ENCODE measurements around the gene RASGEF1C.

The RASGEF1C gene
- 0 to 0.32 (median 0.03) reads per million in 9 experiments for total RNA-seq

GRCh38 chr5:180209137-180209581 is at the start of gene RASGEF1C:
Gene RASGEF1C (minus strand): TSS chr5:180209211. CDS start chr5:180138052, 71,159 bp downstream.
- ATAC-seq (replicated peaks) (peak; percentile 98), DNase-seq (peak; percentile 51 to 70 (median 51))
- Mint-ChIP-seq H3K4me3 (peak within 1 kb of the TSS; percentile 73 to 74), H3K27me3 (peaks cover 52 to 83% of the 10 kb centered on the region in 2 donors), H3K4me1 (ENCODE audit: low read depth in 2 of 2) (peaks cover 9% of the 10 kb centered on the region in 2 donors), H3K27ac (peak within 1 kb of the TSS in 1 of 2 donors; percentile 4), H3K36me3 (ENCODE audit: insufficient read depth) (no peaks in the 10 kb centered on the region), H3K9me3 (peaks cover 0 to 5% of the 10 kb centered on the region in 2 donors)

GRCh38 chr5:180253036-180253824 is 44.2 kb upstream of the RASGEF1C start:
- H3K27me3 Mint-ChIP-seq, result no peaks in the 10 kb centered on the region
- no peak for DNase-seq
- H3K4me3 Mint-ChIP-seq, result no peak overlapping the region
- ATAC-seq (replicated peaks), result no peak
- no peak overlapping the region for H3K27ac Mint-ChIP-seq
- H3K9me3 Mint-ChIP-seq, result peaks cover 7 to 23% of the 10 kb centered on the region in 2 donors
- peaks cover 0 to 4% of the 10 kb centered on the region in 2 donors for H3K4me1 Mint-ChIP-seq (ENCODE audit: low read depth in 2 of 2)
- peaks cover 23% of the 10 kb centered on the region for H3K36me3 Mint-ChIP-seq (ENCODE audit: insufficient read depth)

GRCh38 chr5:180251887-180252286 is 42.9 kb upstream of the RASGEF1C start:
- H3K27me3 Mint-ChIP-seq, result no peaks in the 10 kb centered on the region
- H3K4me1 Mint-ChIP-seq (ENCODE audit: low read depth in 2 of 2), result peaks cover 0 to 4% of the 10 kb centered on the region in 2 donors
- ATAC-seq (replicated peaks) (no peak), DNase-seq (no peak)
- H3K27ac Mint-ChIP-seq, result no peak overlapping the region
- H3K9me3 Mint-ChIP-seq, result peaks cover 7 to 23% of the 10 kb centered on the region in 2 donors
- H3K4me3 Mint-ChIP-seq, result no peak overlapping the region
- H3K36me3 Mint-ChIP-seq (ENCODE audit: insufficient read depth), result peaks cover 27% of the 10 kb centered on the region

DNA sequence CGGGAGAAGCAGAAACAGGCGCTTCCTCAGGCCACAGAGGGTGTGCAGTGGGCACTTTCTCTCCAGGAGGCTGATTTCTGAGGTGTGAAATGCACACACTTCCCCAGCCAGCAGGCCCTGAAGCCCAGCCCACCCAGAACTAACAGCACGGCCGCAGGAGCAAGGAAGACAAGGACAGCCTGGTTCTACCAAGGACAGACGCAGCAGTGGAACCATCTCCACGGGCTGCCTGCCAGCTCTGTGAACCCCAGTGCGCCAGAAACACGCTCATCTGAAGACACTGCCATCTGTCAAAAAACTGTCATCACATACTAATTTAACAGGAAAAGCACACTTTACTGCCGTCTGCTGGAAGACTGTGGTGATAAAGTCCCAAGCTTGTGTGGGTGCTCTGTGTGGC is 42.1 kb upstream of the RASGEF1C start:
- no peak for ATAC-seq (replicated peaks)
- Mint-ChIP-seq H3K9me3 (peaks cover 7 to 23% of the 10 kb centered on the region in 2 donors), H3K36me3 (ENCODE audit: insufficient read depth) (peaks cover 28% of the 10 kb centered on the region), H3K27me3 (no peaks in the 10 kb centered on the region), H3K27ac (no peak overlapping the region), H3K4me1 (ENCODE audit: low read depth in 2 of 2) (peaks cover 0 to 4% of the 10 kb centered on the region in 2 donors), H3K4me3 (no peak overlapping the region)
- DNase-seq, result no peak

DNA sequence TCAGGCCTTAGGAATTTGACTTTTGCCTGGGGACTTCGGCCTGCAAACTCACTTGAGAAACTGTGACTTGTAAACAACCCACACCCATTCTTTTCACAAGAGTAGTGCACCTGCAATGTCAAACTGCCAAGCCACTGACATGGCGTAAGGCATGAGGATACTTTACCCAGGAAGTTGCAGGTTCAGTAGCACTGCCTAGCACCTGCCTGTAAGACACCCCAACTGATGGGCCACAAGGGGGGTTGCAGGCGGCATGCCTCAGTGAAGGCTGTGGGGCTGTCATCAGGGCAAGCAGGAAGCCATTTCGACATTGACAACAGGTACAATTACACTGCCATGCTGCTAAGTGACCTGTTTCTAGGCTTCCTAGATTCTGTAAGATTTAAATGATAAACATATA is 41.3 kb upstream of the RASGEF1C start:
- no peaks in the 10 kb centered on the region for H3K27me3 Mint-ChIP-seq
- DNase-seq (no peak), ATAC-seq (replicated peaks) (no peak)
- H3K36me3 Mint-ChIP-seq (ENCODE audit: insufficient read depth), result peaks cover 28% of the 10 kb centered on the region
- peaks cover under 1 to 4% of the 10 kb centered on the region in 2 donors for H3K4me1 Mint-ChIP-seq (ENCODE audit: low read depth in 2 of 2)
- H3K9me3 Mint-ChIP-seq, result peaks cover 4 to 17% of the 10 kb centered on the region in 2 donors
- no peak overlapping the region for H3K4me3 Mint-ChIP-seq
- H3K27ac Mint-ChIP-seq, result peak overlapping the region in 1 of 2 donors; percentile 6

- H3K36me3 Mint-ChIP-seq (ENCODE audit: insufficient read depth), result peaks cover 71% of the 10 kb centered on the region
- no peaks in the 10 kb centered on the region for H3K9me3 Mint-ChIP-seq
- peaks cover 0 to 11% of the 10 kb centered on the region in 2 donors for H3K4me1 Mint-ChIP-seq (ENCODE audit: low read depth in 2 of 2)
- H3K4me3 Mint-ChIP-seq, result no peak overlapping the region
- H3K27me3 Mint-ChIP-seq, result no peaks in the 10 kb centered on the region
- ATAC-seq (replicated peaks) (no peak), DNase-seq (no peak)
- no peak overlapping the region for H3K27ac Mint-ChIP-seq
These were observed 32.6 kb upstream of the RASGEF1C start for GRCh38 chr5:180241600-180241999.

- no peaks in the 10 kb centered on the region for H3K4me1 Mint-ChIP-seq (ENCODE audit: low read depth in 2 of 2)
- ATAC-seq (replicated peaks), result no peak
- H3K4me3 Mint-ChIP-seq, result no peak overlapping the region
- peaks cover 72% of the 10 kb centered on the region for H3K36me3 Mint-ChIP-seq (ENCODE audit: insufficient read depth)
- DNase-seq, result no peak
- no peaks in the 10 kb centered on the region for H3K27me3 Mint-ChIP-seq
- H3K9me3 Mint-ChIP-seq, result no peaks in the 10 kb centered on the region
- H3K27ac Mint-ChIP-seq, result no peak overlapping the region
These were observed 29.6 kb upstream of the RASGEF1C start for GRCh38 chr5:180238631-180239030.

- no peaks in the 10 kb centered on the region for H3K4me1 Mint-ChIP-seq (ENCODE audit: low read depth in 2 of 2)
- ATAC-seq (replicated peaks), result no peak
These were observed 26.8 kb upstream of the RASGEF1C start for GRCh38 chr5:180235846-180236245.

DNA sequence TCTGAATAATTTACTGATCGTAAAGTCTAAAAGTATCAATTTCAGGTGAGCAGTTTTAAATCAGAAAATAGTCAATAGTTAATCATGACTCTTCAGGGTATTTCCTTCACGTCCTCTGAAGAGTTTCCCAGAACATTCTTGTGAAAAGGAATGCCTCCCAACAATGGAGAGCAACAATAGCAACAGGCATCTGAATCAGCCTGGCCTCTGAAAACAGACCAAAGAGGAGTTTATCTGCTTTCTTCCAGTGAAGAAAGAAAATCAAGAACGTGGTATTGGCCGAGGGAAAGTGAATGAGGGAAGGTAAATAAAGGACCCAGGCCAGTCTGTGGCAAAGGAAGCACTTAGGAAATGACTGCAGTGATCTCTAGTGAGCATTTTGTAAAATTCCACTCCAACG is 26.1 kb upstream of the RASGEF1C start:
- DNase-seq (no peak), ATAC-seq (replicated peaks) (no peak)
- Mint-ChIP-seq H3K36me3 (ENCODE audit: insufficient read depth) (peaks cover 40% of the 10 kb centered on the region), H3K4me1 (ENCODE audit: low read depth in 2 of 2) (no peaks in the 10 kb centered on the region), H3K9me3 (no peaks in the 10 kb centered on the region), H3K4me3 (no peak overlapping the region), H3K27me3 (no peaks in the 10 kb centered on the region), H3K27ac (no peak overlapping the region)

More at GRCh38 chr5:180235846-180236245, 26.8 kb upstream of the RASGEF1C start:
- H3K4me3 Mint-ChIP-seq, result no peak overlapping the region
- H3K36me3 Mint-ChIP-seq (ENCODE audit: insufficient read depth), result peaks cover 47% of the 10 kb centered on the region
- no peak for DNase-seq
- H3K27me3 Mint-ChIP-seq, result no peaks in the 10 kb centered on the region
- H3K27ac Mint-ChIP-seq, result no peak overlapping the region
- no peaks in the 10 kb centered on the region for H3K9me3 Mint-ChIP-seq

DNA sequence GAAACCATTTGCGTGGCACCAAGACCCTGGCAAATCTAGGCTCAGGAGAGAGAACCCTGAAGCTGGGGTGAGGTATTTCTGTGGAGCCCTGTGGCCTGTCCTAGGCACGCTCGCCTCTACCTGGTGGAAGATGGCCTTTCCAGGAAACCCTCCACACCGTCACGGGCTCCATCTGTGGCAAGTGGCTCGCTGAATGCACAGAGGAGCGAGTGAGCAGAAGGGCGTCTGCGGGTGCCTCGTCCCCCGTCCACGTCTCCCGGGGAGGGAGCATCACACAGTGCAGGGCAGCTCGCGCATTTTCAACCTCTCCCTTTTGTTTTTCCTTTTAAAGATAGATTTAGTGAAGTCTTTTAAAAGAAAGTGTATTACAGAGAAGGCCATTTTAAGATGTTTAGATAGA is 25.3 kb upstream of the RASGEF1C start:
- no peak overlapping the region for H3K4me3 Mint-ChIP-seq
- H3K4me1 Mint-ChIP-seq (ENCODE audit: low read depth in 2 of 2), result no peaks in the 10 kb centered on the region
- ATAC-seq (replicated peaks) (no peak), DNase-seq (no peak)
- H3K9me3 Mint-ChIP-seq, result no peaks in the 10 kb centered on the region
- H3K27me3 Mint-ChIP-seq, result no peaks in the 10 kb centered on the region
- no peak overlapping the region for H3K27ac Mint-ChIP-seq
- H3K36me3 Mint-ChIP-seq (ENCODE audit: insufficient read depth), result peaks cover 34% of the 10 kb centered on the region

DNA sequence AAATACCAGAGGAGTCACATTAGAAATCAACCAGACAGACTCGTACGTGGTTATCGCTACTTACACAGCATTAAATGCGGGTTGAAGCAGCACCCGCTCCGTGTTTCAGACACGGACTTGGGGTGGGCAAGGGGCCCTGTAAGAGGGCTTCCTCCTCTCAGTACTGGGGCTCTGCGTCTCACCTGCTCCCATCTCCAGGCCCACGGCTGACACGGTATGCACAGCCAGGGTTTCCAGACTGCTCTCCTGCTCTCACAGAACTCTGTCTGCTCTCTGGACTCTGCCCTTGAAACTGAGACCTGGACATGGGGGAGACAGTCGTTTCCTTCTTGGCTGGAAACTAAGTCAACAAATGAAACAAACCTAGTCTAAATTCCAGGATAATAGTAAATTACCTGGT is 24.7 kb upstream of the RASGEF1C start:
- no peaks in the 10 kb centered on the region for H3K9me3 Mint-ChIP-seq
- peaks cover 29% of the 10 kb centered on the region for H3K36me3 Mint-ChIP-seq (ENCODE audit: insufficient read depth)
- no peaks in the 10 kb centered on the region for H3K4me1 Mint-ChIP-seq (ENCODE audit: low read depth in 2 of 2)
- H3K27me3 Mint-ChIP-seq, result no peaks in the 10 kb centered on the region
- H3K27ac Mint-ChIP-seq, result no peak overlapping the region
- no peak overlapping the region for H3K4me3 Mint-ChIP-seq
- ATAC-seq (replicated peaks) (no peak), DNase-seq (no peak)

GRCh38 chr5:180230017-180230416 is 21.0 kb upstream of the RASGEF1C start:
- H3K9me3 Mint-ChIP-seq, result peaks cover 6 to 13% of the 10 kb centered on the region in 2 donors
- no peaks in the 10 kb centered on the region for H3K27me3 Mint-ChIP-seq
- no peak for DNase-seq
- no peak overlapping the region for H3K4me3 Mint-ChIP-seq
- no peak overlapping the region for H3K27ac Mint-ChIP-seq
- ATAC-seq (replicated peaks), result no peak
- H3K4me1 Mint-ChIP-seq (ENCODE audit: low read depth in 2 of 2), result no peaks in the 10 kb centered on the region
- peaks cover 4% of the 10 kb centered on the region for H3K36me3 Mint-ChIP-seq (ENCODE audit: insufficient read depth)

- Mint-ChIP-seq H3K27me3 (no peaks in the 10 kb centered on the region), H3K9me3 (peaks cover 22 to 43% of the 10 kb centered on the region in 2 donors), H3K36me3 (ENCODE audit: insufficient read depth) (peaks cover 4% of the 10 kb centered on the region), H3K27ac (no peak overlapping the region), H3K4me1 (ENCODE audit: low read depth in 2 of 2) (no peaks in the 10 kb centered on the region), H3K4me3 (no peak overlapping the region)
- ATAC-seq (replicated peaks), result no peak
- no peak for DNase-seq
These were observed 13.0 kb upstream of the RASGEF1C start for GRCh38 chr5:180222056-180222455.

GRCh38 chr5:180217797-180218196 is 8.8 kb upstream of the RASGEF1C start:
- DNase-seq, result no peak
- ATAC-seq (replicated peaks), result no peak
- H3K27ac Mint-ChIP-seq, result no peak overlapping the region
- peaks cover 4% of the 10 kb centered on the region for H3K36me3 Mint-ChIP-seq (ENCODE audit: insufficient read depth)
- H3K4me1 Mint-ChIP-seq (ENCODE audit: low read depth in 2 of 2), result no peaks in the 10 kb centered on the region
- H3K9me3 Mint-ChIP-seq, result peaks cover 18 to 19% of the 10 kb centered on the region in 2 donors
- no peak overlapping the region for H3K4me3 Mint-ChIP-seq
- peaks cover 2% of the 10 kb centered on the region in 2 donors for H3K27me3 Mint-ChIP-seq
